Right cardiac atrium (tissue), 5 donors: ENCODE data around the gene SHROOM3. TPM values are rescaled to one million over a fixed set of nuclear protein-coding genes. Genes with fewer than 3 reads are reported as not detected.

Source experiments
- ATAC-seq, 2 donors: fragments of 200-7000 bp; cut with Tn5 transposase; one replicate each; pipeline versions ENCODE4 v1.8.0 to v1.9.1; 2020; ENCODE audit warnings: moderate library complexity in 2 of 2, mild to moderate bottlenecking in 1 of 2
- DNase-seq, 3 donors: peaks; one replicate each; pipeline ENCODE4 v3.0.0-alpha.2; 2020
- H3K27ac ChIP-seq: one replicate; pipeline ENCODE4 v1.5.1; 2013; ENCODE audit warnings: mild to moderate bottlenecking, low read length, control low read depth, moderate library complexity
- H3K27me3 ChIP-seq: one replicate; pipeline ENCODE4 v1.6.1; 2013; ENCODE audit not compliant: control insufficient read depth, insufficient read depth
- H3K4me1 ChIP-seq: one replicate; pipeline ENCODE4 v1.6.1; 2013; ENCODE audit warnings: low read length; ENCODE audit not compliant: control insufficient read depth, insufficient read depth
- H3K4me3 ChIP-seq: one replicate; pipeline ENCODE4 v1.5.1; 2013; ENCODE audit warnings: low read length, control low read depth
- H3K9me3 ChIP-seq: one replicate; pipeline ENCODE4 v1.6.1; 2013; ENCODE audit warnings: low read length; ENCODE audit not compliant: control insufficient read depth
- WGBS: extraction: QIAGEN DNeasy Blood & Tissue Kit; methylation state at CpG from one replicate; pipeline ENCODE4 v1.1.7; 2013; 5-methylcytosine and 5-hydroxymethylcytosine counted together
- intact Hi-C, 4 donors: fragments of 100-400 bp; cut with DNase I; formaldehyde crosslinking; loops; one replicate each; pipeline versions ENCODE4 v1.11.0 to v1.14.0; 2022 to 2023
- long read RNA-seq, 4 donors: library from polyadenylated mRNA; unstranded; transcript quantifications; one replicate each; pipeline ENCODE4 v2.0.0, GENCODE V29; 2020 to 2021
- polyA plus RNA-seq: library from polyadenylated mRNA; stranded (reverse); fragments of 200-250 nt; gene quantifications from one replicate; pipeline ENCODE4 v1.2.3, GENCODE V29; 2013
- total RNA-seq, 4 donors: library from RNA; stranded (reverse); fragmentation: NEBNext Ultra II Directional; extraction: Animal tissue kit (Norgen Biotek cat#: 25700); gene quantifications; one replicate each; pipeline ENCODE4 v1.2.1, GENCODE V29; 2021
- donor health status: healthy with polysubstance abuse.
- donor health status: DM: no; HTN: yes; CAD: no.
- donor health status: DM: no; HTN: no; CAD: no.
- donor health status: DM: no; HTN: yes; CAD: no; lungs with severe emphysema.
- donor health status: DM: yes; HTN: yes; CAD: no.

The SHROOM3 gene
- 10 to 100 TPM; 10.8 to 11.8 (median 11.1) TPM for total RNA-seq
- polyA plus RNA-seq = 4.6 TPM
- long read RNA-seq, donor 1, partial matches to known transcripts = 8 of 10 reads
- long read RNA-seq, donor 1, other reads (novel, unspliced or antisense) = 2 of 10 reads
- long read RNA-seq, donor 2, partial matches to known transcripts = 1 of 3 reads
- long read RNA-seq, donor 2, other reads (novel, unspliced or antisense) = 2 of 3 reads
- long read RNA-seq, donor 3, partial matches to known transcripts = 19 of 28 reads
- long read RNA-seq, donor 3, other reads (novel, unspliced or antisense) = 9 of 28 reads
- long read RNA-seq, donor 4, partial matches to known transcripts = 13 of 15 reads
- long read RNA-seq, donor 4, other reads (novel, unspliced or antisense) = 2 of 15 reads

DNA sequence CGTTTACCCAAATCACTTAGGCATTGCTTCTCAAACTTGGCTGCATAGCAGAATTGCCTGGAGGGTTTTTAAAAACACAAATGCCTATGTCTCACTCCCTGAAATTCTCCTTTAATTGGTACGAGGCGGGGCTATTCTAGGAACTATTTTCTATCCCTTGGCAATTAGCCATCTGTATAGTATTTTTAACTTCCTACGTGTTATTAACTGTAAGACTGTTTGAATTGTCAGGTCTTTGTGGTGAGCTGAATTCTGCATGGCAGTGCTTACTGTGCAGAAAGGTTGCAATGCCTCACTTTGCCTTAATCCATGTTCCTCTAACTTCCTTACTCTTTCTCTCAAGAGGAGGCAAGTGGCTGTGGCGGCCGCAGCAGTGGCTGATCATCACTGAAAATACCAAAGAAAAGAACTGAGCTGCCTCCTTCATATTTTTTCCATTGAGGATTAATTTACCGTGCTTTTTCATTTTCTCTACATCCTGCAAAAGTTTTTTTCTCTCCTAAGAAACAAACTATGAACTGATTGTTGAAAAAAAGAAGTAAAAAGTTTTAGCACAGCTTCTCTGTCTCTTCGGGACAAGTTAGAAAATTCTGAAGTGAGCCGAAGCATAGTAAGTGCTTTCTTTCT, at the start of gene SHROOM3:
Gene SHROOM3, plus strand, starts transcription at position 329 of the 627 bp plus-strand sequence. CDS start 824 bp downstream, outside the sequence.
- no peaks in the 10 kb centered on the region for H3K27me3 ChIP-seq
- intact Hi-C loops = loop anchor here in 3 of 4 donors (5.0 to 10.0 kb wide), 2 partner anchors 67 to 320 kb away; no protein-coding TSS in a partner anchor
- no peaks in the 10 kb centered on the region for H3K4me1 ChIP-seq
- H3K27ac ChIP-seq = peak within 1 kb of the TSS; percentile 64
- ATAC-seq (peak; percentile 52 to 71), DNase-seq (peak; percentile 25 to 63 (median 58))
- WGBS = 11% methylated on average over 9 of the region's 9 CpGs
- H3K9me3 ChIP-seq = no peaks in the 10 kb centered on the region
- H3K4me3 ChIP-seq = peak within 1 kb of the TSS; percentile 72

DNA sequence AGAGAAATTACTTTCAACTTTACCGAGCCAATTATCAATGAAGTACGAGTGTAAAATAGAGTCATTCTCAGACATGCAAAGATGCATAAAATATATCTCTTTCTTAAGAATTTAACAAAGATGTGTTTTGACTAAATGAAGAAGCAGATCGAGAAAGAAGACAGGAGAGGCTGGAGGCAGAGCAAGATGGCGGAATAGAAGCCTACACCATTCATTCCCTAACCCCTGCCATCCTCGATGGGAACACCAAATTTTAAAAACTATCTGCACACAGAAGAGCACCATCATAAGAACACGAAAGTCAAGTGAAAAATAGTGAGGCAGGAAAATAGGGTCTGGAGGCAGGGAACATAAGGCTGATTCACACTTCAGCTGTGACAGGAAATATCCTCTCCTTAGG, 49.1 kb upstream of the SHROOM3 start:
- Histone ChIP-seq H3K4me1 (no peaks in the 10 kb centered on the region), H3K4me3 (no peak overlapping the region), H3K27me3 (no peaks in the 10 kb centered on the region), H3K27ac (no peak overlapping the region), H3K9me3 (no peaks in the 10 kb centered on the region)
- intact Hi-C loops = no loop called here
- DNase-seq (no peak), ATAC-seq (no peak)
- WGBS = 90% methylated on average over 6 of the region's 6 CpGs

DNA sequence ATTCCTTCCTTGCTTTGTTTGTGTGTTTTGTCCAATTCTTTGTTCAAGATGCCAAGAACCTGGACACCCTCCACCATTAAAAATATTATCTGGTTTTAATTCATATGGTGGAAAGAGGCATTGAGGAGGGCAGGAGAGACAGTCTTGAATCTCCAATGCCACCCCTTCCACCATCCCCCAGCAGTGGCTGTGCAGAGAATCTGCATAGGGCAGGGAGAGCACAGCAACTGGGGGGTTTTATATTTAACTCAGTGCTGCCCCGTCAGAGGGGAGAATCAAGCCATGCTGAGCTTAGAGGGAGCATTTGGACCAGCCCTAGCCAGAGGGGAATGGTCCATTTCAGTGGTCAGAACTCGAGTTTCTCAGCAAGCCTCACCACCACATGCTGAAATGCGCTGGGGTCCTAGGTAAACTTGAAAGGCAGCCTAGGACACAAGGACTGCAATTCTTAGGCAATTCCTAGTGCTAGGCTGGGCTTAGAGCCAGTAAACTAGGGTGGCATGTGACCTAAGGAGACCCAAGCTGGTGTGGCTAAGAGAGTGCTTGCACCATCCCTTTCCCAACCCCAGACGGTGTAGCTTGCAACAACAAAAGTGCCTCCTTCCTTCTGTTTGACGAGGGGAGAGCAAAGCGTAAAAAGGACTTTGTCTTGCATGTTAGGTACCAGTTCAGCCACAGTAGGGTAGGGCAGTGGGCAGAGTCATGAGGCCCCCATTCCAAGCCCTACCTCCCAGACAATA, 48.3 kb upstream of the SHROOM3 start:
- intact Hi-C loops = no loop called here
- WGBS = 84% methylated on average over 6 of the region's 6 CpGs

DNA sequence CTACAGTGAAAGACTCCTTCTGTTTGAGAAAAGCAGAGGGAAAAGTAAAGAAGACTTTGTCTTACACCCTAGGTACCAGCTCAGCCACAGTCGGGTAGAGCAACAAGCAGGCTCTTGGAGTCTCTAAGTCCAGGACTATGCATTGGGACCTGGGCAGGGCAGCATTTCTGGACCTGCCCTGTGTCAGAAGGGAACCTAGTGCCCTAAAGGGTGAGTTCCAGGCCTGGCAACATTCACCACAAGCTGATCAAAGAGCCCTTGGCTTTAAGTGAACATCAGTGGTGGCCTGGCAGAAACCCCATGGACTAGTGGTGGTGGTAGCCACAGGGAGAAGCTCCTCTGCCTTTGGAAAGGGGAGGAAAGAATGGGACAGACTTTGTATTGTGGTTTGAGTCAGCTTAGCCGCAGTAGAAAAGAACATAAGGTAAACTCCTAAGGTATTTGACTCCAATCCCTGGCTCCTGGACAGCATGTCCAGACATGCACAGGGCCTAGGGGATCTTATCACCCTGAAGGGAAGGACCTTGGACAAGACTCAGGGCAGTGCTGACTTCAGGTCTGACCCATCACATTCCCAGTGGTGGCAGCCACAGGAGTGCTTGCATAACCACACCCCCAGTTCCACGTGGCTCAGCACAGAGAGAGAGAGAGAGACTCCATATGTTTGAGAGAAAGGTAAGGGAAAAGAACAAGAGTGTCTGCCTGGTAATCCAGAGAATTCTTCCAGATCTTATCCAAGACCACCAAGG, 46.7 kb upstream of the SHROOM3 start:
- Histone ChIP-seq H3K4me1 (no peaks in the 10 kb centered on the region), H3K9me3 (no peaks in the 10 kb centered on the region), H3K4me3 (no peak overlapping the region), H3K27me3 (no peaks in the 10 kb centered on the region), H3K27ac (no peak overlapping the region)
- no peak for DNase-seq
- intact Hi-C loops = no loop called here
- WGBS = 74% methylated on average over 3 of the region's 3 CpGs
- no peak for ATAC-seq

More for the DNA sequence above, 48.3 kb upstream of the SHROOM3 start:
- Histone ChIP-seq H3K27me3 (no peaks in the 10 kb centered on the region), H3K27ac (no peak overlapping the region), H3K4me3 (no peak overlapping the region), H3K4me1 (no peaks in the 10 kb centered on the region), H3K9me3 (no peaks in the 10 kb centered on the region)
- ATAC-seq (no peak), DNase-seq (no peak)

DNA sequence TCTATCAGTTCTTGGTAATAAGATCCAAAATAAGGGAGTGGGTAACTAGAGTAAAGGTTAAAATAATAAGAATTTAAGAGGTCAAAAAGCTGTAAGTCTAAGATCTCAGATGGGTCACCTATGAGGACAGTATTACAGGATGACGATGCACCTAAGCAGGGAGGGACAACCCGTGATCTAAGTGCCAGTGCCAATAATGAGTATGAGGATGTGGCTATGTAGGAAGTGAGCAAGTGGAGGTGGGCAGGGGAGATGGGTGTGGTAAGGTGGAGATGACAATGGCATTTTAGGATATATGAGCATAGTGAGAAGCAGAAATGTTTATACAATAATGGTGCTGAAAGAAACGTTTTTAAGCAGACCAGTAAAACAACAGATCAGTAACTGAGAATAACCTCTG, 33.4 kb upstream of the SHROOM3 start:
- DNase-seq (no peak), ATAC-seq (no peak)
- Histone ChIP-seq H3K4me1 (no peaks in the 10 kb centered on the region), H3K4me3 (no peak overlapping the region), H3K9me3 (no peaks in the 10 kb centered on the region), H3K27ac (no peak overlapping the region), H3K27me3 (no peaks in the 10 kb centered on the region)
- intact Hi-C loops = no loop called here
- WGBS = 73% methylated on average over 3 of the region's 3 CpGs

DNA sequence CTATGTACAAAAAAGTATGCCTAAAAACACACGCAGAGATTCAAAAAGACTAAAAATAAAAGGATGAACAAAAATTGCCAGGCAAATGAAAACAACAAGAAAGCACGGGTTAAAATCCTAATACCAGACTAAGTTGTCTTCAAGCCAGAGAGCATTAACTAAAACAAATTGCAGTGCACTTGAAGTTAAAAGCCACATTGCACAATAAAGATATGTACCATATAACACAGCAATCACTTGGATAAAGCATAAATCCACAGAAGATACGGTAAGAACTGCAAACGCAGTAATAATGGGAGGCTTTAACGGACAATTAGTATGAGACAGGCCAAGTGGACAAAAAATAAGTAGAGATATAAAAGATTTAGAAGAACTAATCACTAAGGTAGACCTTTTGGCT, 28.9 kb upstream of the SHROOM3 start:
- H3K27ac ChIP-seq = no peak overlapping the region

DNA sequence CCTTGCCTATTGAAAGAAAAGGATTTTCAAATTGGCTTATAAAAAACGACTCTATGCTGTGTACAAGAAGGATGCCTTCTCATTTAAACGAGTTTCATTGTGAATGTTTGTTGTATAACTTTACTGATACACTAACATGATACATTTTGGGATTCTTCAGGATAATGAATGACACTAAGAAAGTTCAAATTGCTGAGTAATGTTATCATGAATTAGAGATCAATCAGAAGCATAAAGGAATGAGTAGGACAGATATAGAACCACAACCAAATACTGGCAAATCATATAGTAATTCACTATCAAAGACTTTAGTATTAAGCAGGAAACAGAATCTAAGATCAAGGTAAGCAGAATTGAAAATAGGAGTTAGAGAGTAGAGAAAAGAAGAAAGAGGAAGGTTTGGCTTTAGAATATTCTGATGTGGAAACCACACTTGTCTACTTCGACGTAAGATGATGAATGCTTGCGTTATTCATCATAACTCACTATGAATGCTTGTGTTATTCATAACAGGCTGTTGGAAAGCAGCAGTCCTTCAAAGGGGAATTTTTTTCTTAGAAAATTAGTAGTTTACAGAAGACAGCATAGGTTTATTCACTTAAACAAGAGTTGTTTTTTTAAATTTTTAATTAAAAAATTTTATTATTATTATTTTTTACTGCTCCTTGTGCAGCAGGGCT, 27.4 kb upstream of the SHROOM3 start:
- 68% methylated on average over 5 of the region's 5 CpGs for WGBS
- no peak for DNase-seq

More for the DNA sequence above, 28.9 kb upstream of the SHROOM3 start:
- Histone ChIP-seq H3K9me3 (no peaks in the 10 kb centered on the region), H3K4me3 (no peak overlapping the region), H3K27me3 (no peaks in the 10 kb centered on the region), H3K4me1 (no peaks in the 10 kb centered on the region)
- 80% methylated on average over 5 of the region's 5 CpGs for WGBS
- intact Hi-C loops = no loop called here
- DNase-seq (no peak), ATAC-seq (no peak)

DNA sequence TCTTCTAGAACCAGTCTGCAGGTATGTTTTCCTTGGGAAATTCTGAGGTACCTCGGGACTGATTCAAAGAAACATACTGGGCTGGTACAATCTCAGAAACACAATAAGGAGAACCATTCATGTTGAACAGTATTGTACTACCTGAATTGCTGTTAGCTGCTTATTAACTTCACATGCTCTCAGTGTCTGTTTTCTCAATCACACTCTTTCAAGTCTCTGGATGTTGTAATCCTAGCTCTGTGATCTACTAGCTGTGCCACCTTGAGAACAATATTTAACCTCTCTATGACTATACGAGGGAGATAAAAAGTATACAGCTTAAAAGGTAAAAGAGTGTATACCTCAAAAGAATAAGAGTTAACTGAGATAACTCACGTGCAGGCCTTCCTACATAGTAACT, 24.4 kb upstream of the SHROOM3 start:
- no peaks in the 10 kb centered on the region for H3K4me1 ChIP-seq
- DNase-seq (no peak), ATAC-seq (no peak)
- WGBS = 89% methylated on average over 3 of the region's 3 CpGs
- H3K27ac ChIP-seq = no peak overlapping the region
- no peak overlapping the region for H3K4me3 ChIP-seq
- intact Hi-C loops = no loop called here
- no peaks in the 10 kb centered on the region for H3K27me3 ChIP-seq
- H3K9me3 ChIP-seq = no peaks in the 10 kb centered on the region

More for the DNA sequence above, 27.4 kb upstream of the SHROOM3 start:
- Histone ChIP-seq H3K4me3 (no peak overlapping the region), H3K4me1 (no peaks in the 10 kb centered on the region), H3K27ac (no peak overlapping the region), H3K9me3 (no peaks in the 10 kb centered on the region), H3K27me3 (no peaks in the 10 kb centered on the region)
- no peak for ATAC-seq
- intact Hi-C loops = no loop called here

DNA sequence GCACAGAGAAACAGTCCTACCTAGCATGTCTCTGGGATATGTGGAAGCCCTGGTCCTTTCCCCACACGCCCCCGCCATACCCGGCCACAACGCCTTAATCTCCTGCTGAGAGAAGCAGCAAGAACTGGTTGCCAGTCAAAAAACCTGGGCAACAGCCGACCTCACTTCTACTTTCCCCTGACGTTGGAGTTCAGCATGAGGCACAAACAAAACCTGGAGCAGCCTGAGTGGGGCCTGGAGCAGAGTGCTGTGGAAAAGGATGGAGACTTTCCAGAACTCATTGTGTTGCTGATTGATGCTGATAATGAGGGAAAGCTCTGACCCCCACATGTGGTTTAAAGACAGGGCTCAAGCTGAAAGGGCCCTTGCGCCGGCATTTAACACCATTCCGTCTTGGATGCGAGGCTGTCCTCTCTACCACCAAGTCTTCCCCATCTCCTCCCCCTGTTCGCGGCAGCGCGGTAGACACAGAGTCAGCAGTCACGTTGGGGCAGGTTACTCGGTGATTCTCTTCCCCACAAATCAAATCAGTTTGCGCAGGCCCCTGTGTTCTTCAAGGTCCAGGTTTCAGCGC, 14.8 kb upstream of the SHROOM3 start:
- WGBS = 42% methylated on average over 18 of the region's 18 CpGs
- Histone ChIP-seq H3K9me3 (no peaks in the 10 kb centered on the region), H3K27ac (no peak overlapping the region), H3K27me3 (no peaks in the 10 kb centered on the region), H3K4me1 (no peaks in the 10 kb centered on the region), H3K4me3 (peak overlapping the region; percentile 41)
- DNase-seq (peak in 2 of 3 donors; percentile 35 to 49), ATAC-seq (peak; percentile 23 to 26)
- intact Hi-C loops = no loop called here
